Measurements from ENCODE around the gene NKTR. TPM values are rescaled to one million over a fixed set of nuclear protein-coding genes. Genes with fewer than 3 reads are reported as not detected.

Gene NKTR
- total RNA-seq, 1 donor from 2014 or later: 87.3 TPM

GRCh38 chr3:42682301-42683070, 82.0 kb downstream of the NKTR start:
- peak; percentile 19 for DNase-seq
- peaks cover 18% of the 10 kb centered on the region for H3K27me3 ChIP-seq (ENCODE audit: low read depth)
- ATAC-seq: no peak
- no peak overlapping the region for H3K4me3 ChIP-seq
- no peaks in the 10 kb centered on the region for H3K4me1 ChIP-seq
- intact Hi-C loops (cut with DNase I): no loop called here
- H3K9me3 ChIP-seq: no peaks in the 10 kb centered on the region
- no peak overlapping the region for H3K27ac ChIP-seq
- TF ChIP-seq, protein P1, sequence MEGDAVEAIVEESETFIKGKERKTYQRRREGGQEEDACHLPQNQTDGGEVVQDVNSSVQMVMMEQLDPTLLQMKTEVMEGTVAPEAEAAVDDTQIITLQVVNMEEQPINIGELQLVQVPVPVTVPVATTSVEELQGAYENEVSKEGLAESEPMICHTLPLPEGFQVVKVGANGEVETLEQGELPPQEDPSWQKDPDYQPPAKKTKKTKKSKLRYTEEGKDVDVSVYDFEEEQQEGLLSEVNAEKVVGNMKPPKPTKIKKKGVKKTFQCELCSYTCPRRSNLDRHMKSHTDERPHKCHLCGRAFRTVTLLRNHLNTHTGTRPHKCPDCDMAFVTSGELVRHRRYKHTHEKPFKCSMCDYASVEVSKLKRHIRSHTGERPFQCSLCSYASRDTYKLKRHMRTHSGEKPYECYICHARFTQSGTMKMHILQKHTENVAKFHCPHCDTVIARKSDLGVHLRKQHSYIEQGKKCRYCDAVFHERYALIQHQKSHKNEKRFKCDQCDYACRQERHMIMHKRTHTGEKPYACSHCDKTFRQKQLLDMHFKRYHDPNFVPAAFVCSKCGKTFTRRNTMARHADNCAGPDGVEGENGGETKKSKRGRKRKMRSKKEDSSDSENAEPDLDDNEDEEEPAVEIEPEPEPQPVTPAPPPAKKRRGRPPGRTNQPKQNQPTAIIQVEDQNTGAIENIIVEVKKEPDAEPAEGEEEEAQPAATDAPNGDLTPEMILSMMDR (IDR thresholded peaks at IDR 0.05): no peak
- H3K36me3 ChIP-seq: no peaks in the 10 kb centered on the region

- H3K27me3 ChIP-seq (ENCODE audit: low read depth): peaks cover 18% of the 10 kb centered on the region
- no peak overlapping the region for H3K4me3 ChIP-seq
- TF ChIP-seq, protein P1 (IDR thresholded peaks at IDR 0.05): no peak
- H3K36me3 ChIP-seq: no peaks in the 10 kb centered on the region
- intact Hi-C loops (cut with DNase I): no loop called here
- DNase-seq (peak; percentile 46), ATAC-seq (peak; percentile 70 to 81)
- H3K9me3 ChIP-seq: no peaks in the 10 kb centered on the region
- no peak overlapping the region for H3K27ac ChIP-seq
- H3K4me1 ChIP-seq: no peaks in the 10 kb centered on the region
These were observed 83.6 kb downstream of the NKTR start for GRCh38 chr3:42683875-42684598.

DNA sequence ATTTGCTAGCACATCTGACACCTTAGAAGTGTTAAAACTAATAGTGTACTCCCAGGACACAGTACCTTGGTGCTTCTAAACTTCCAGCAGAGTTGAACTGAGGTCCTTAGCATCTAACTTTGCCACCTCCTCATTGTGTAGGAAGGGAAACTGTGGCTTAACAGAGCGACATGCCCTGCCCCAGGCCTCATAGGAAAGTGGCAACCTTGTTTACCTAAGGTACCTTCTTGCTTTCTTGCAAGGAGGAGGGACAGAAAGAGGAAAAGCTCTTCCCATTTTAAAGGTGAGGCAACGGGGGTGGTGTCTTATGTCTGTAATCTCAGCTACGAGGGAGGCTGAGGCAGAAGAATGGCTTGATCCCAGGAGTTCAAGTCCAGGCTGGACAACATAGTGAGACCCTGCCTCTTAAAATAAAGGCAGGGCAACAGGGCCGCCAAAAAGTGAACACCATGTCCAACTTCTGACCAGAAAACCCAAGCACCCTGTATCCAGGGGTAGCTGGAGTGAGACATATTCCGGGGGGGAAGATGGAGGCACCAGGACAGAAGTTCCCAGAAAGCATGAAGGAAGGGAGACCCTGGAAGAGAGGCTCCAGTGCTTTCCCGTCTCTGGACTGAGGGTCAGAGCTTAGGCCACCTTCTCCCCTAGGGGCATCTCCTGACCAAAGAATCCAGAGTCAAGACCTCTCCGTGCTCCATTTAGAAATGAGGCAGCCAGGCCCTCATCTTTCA, 84.3 kb downstream of the NKTR start:
- intact Hi-C loops (cut with DNase I): no loop called here
- Histone ChIP-seq H3K36me3 (no peaks in the 10 kb centered on the region), H3K4me1 (no peaks in the 10 kb centered on the region), H3K27ac (no peak overlapping the region), H3K9me3 (no peaks in the 10 kb centered on the region), H3K4me3 (no peak overlapping the region), H3K27me3 (ENCODE audit: low read depth) (peaks cover 18% of the 10 kb centered on the region)
- TF ChIP-seq, protein P1 (IDR thresholded peaks at IDR 0.05): no peak
- ATAC-seq (no peak), DNase-seq (no peak)

GRCh38 chr3:42685363-42685881, 84.9 kb downstream of the NKTR start, which contains the start of gene KLHL40:
Gene KLHL40, plus strand, starts transcription at chr3:42685537. Its CDS starts 82 bp downstream, at chr3:42685619.
- Histone ChIP-seq H3K4me3 (peak within 1 kb of the TSS; percentile 20), H3K27ac (no peak within 1 kb of the TSS), H3K9me3 (no peaks in the 10 kb centered on the region), H3K27me3 (ENCODE audit: low read depth) (peaks cover 18% of the 10 kb centered on the region), H3K4me1 (no peaks in the 10 kb centered on the region), H3K36me3 (no peaks in the 10 kb centered on the region)
- TF ChIP-seq, protein P1 (IDR thresholded peaks at IDR 0.05): no peak
- ATAC-seq (no peak), DNase-seq (no peak)
- intact Hi-C loops (cut with DNase I): no loop called here

All from lower lobe of right lung (tissue), 2 donors.